NCI-H1048 (cell line): ENCODE results near the gene COPG2.

Experiments used
- DNase-seq: peaks from one replicate; lab custom pipeline; 2025; lab: John Stamatoyannopoulos, UW

The COPG2 gene

GRCh38 chr7:130473289-130473688 is 195.3 kb downstream of the COPG2 start:
- no peak for DNase-seq

GRCh38 chr7:130471974-130472373 is 196.6 kb downstream of the COPG2 start:
- no peak for DNase-seq

- no peak for DNase-seq
Observed at GRCh38 chr7:130468612-130469011, 199.9 kb downstream of the COPG2 start.

GRCh38 chr7:130463553-130464434 is 204.8 kb downstream of the COPG2 start:
- DNase-seq: no peak

- no peak for DNase-seq
Observed at GRCh38 chr7:130461272-130461671, 207.3 kb downstream of the COPG2 start.

- DNase-seq: no peak
Observed at GRCh38 chr7:130458257-130458656, 210.3 kb downstream of the COPG2 start.
